Activated CD4-positive, alpha-beta memory T cell treated with anti-CD3 and anti-CD28 coated beads, Interleukin-2, amount 10 ng/mL, durations not matched to agents 7 days and 5 days (primary cell): ENCODE measurements around the gene PRR20D. TPM values are rescaled to one million over a fixed set of nuclear protein-coding genes. Genes with fewer than 3 reads are reported as not detected.

Experiments used
- CTCF ChIA-PET: fragments of 350-600 bp; sonication (Branson Sonifier 250); formaldehyde crosslinking; loops from one replicate; lab custom pipeline; 2021; ENCODE audit warnings: antibody characterized with exemption, inconsistent platforms; lab: Charles Lee
- POLR2A ChIA-PET: fragments of 350-600 bp; sonication (Branson Sonifier 250); formaldehyde crosslinking; loops from one replicate; lab custom pipeline; 2021; ENCODE audit warnings: antibody characterized with exemption; lab: Charles Lee
- DNase-seq: peaks from one replicate; pipeline ENCODE4 v3.0.0-alpha.2; 2020
- H3K27ac Mint-ChIP-seq: one replicate; pipeline ENCODE4 v1.8.0; 2021; ENCODE audit warnings: mild to moderate bottlenecking, mixed read lengths
- H3K27me3 Mint-ChIP-seq: one replicate; pipeline ENCODE4 v1.8.0; 2021; ENCODE audit warnings: mixed read lengths
- H3K36me3 Mint-ChIP-seq: one replicate; pipeline ENCODE4 v1.8.0; 2021; ENCODE audit warnings: low read depth, mixed read lengths
- H3K4me1 Mint-ChIP-seq: one replicate; pipeline ENCODE4 v1.8.0; 2021; ENCODE audit warnings: mixed read lengths
- H3K4me3 Mint-ChIP-seq: one replicate; pipeline ENCODE4 v1.8.0; 2021; ENCODE audit warnings: mild to moderate bottlenecking, mixed read lengths
- H3K9me3 Mint-ChIP-seq: one replicate; pipeline ENCODE4 v1.8.0; 2021; ENCODE audit warnings: mixed read lengths
- total RNA-seq, 2 experiments: library from RNA; stranded (reverse); gene quantifications; one replicate each; pipeline ENCODE4 v1.2.3, GENCODE V29; 2021

Gene PRR20D
- total RNA-seq, 2 experiments from 2014 or later, result not detected

DNA sequence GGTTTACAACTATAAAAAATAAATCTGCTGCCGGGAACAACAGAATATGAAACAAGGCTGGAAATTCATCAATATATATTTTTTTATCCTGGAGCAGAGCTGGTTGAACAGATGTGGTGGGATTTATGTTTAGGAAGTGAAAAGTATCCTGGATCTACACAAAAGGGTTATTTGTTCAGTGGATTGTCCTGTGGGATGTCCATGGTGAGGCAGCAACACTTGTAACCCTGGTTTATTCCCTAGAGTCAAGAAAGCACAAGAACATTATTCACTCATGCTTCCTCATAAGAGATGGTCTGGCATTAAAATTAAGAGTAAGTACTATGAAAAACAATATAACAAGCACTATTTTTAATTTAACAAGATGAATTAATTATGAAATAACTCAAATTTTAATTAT is 52.6 kb downstream of the PRR20D start:
- POLR2A ChIA-PET, result no interaction called here

More for the DNA sequence above, 52.6 kb downstream of the PRR20D start:
- Mint-ChIP-seq H3K4me3 (no peak overlapping the region), H3K9me3 (no peaks in the 10 kb centered on the region), H3K36me3 (no peaks in the 10 kb centered on the region), H3K4me1 (no peaks in the 10 kb centered on the region), H3K27me3 (no peaks in the 10 kb centered on the region), H3K27ac (no peak overlapping the region)
- CTCF ChIA-PET, result no interaction called here
- no peak for DNase-seq

Other genes starting within 250 kb of the PRR20D start
- gene PRR20A, start 19.7 kb upstream of the PRR20D start, total RNA-seq, result not detected
- gene PRR20B, start 13.1 kb upstream of the PRR20D start, total RNA-seq, result not detected
- gene PRR20C, start 6.6 kb upstream of the PRR20D start, total RNA-seq, result not detected
- not detected for gene PRR20E, start 6.6 kb downstream of the PRR20D start, total RNA-seq